GM12873 (cell line): ENCODE measurements around the gene RPL36.

Experiments used
- CTCF ChIP-seq: IDR thresholded peaks from 2 replicates; pipeline ENCODE4 v1.5.1; 2012; ENCODE audit warnings: low read depth, mild to moderate bottlenecking, moderate library complexity, low read length, control low read depth; ENCODE audit not compliant: insufficient read depth; ENCODE audit errors: missing control alignments

RPL36 gene

GRCh38 chr19:5648464-5648863 is 41.6 kb upstream of the RPL36 start:
- no peak for TF ChIP-seq CTCF

- peak; percentile 27 for TF ChIP-seq CTCF
Observed at GRCh38 chr19:5651361-5651760, 38.7 kb upstream of the RPL36 start.

GRCh38 chr19:5652261-5652660 is 37.8 kb upstream of the RPL36 start:
- no peak for TF ChIP-seq CTCF

- no peak for TF ChIP-seq CTCF
Observed at GRCh38 chr19:5654931-5655330, 35.2 kb upstream of the RPL36 start.

GRCh38 chr19:5655412-5655811 is 34.7 kb upstream of the RPL36 start:
- no peak for TF ChIP-seq CTCF

- TF ChIP-seq CTCF: no peak
Observed at GRCh38 chr19:5661483-5661882, 28.6 kb upstream of the RPL36 start.

GRCh38 chr19:5663904-5664303 is 26.2 kb upstream of the RPL36 start:
- no peak for TF ChIP-seq CTCF
